WERI-Rb-1 (cell line): Measurements from ENCODE around the gene DDO.

Experiments
- DNase-seq: peaks from one replicate; pipeline ENCODE4 v3.0.0-alpha.2; 2020
- H3K27ac ChIP-seq: fragments of 250-450 bp; sonication (Bioruptor Pico); 2 replicates; pipeline ENCODE4 v1.5.1; 2020; ENCODE audit warnings: mild to moderate bottlenecking, moderate library complexity
- H3K27me3 ChIP-seq: fragments of 250-450 bp; sonication (Bioruptor Pico); 2 replicates; pipeline ENCODE4 v1.5.1; 2021; ENCODE audit warnings: mild to moderate bottlenecking, low read depth, moderate library complexity; ENCODE audit not compliant: insufficient read depth, severe bottlenecking
- H3K36me3 ChIP-seq: fragments of 250-450 bp; sonication (Bioruptor Pico); 2 replicates; pipeline ENCODE4 v1.5.1; 2020; ENCODE audit warnings: mild to moderate bottlenecking, moderate library complexity
- H3K4me3 ChIP-seq: 2 replicates; pipeline ENCODE4 v1.5.1; 2011; ENCODE audit warnings: low read depth, mild to moderate bottlenecking, control low read depth, low read length
- H3K9me3 ChIP-seq: fragments of 250-450 bp; sonication (Bioruptor Pico); 2 replicates; pipeline ENCODE4 v1.5.1; 2021; ENCODE audit warnings: mild to moderate bottlenecking, moderate library complexity; ENCODE audit not compliant: severe bottlenecking
- CTCF ChIP-seq: IDR thresholded peaks from 2 replicates; pipeline ENCODE4 v1.5.1; 2011; ENCODE audit warnings: low read depth, mild to moderate bottlenecking, control low read depth, inconsistent platforms, low read length

DDO gene

GRCh38 chr6:110440026-110440425 lies 24.7 kb upstream of the DDO start:
- DNase-seq = no peak
- TF ChIP-seq CTCF = no peak

GRCh38 chr6:110439356-110439755 lies 24.0 kb upstream of the DDO start:
- H3K36me3 ChIP-seq = no peaks in the 10 kb centered on the region
- no peak for DNase-seq
- H3K27ac ChIP-seq = no peak overlapping the region

More at GRCh38 chr6:110440026-110440425, 24.7 kb upstream of the DDO start:
- H3K9me3 ChIP-seq = no peaks in the 10 kb centered on the region
- H3K4me3 ChIP-seq = no peak overlapping the region
- H3K27me3 ChIP-seq = no peaks in the 10 kb centered on the region
- no peak overlapping the region for H3K27ac ChIP-seq
- no peaks in the 10 kb centered on the region for H3K36me3 ChIP-seq

GRCh38 chr6:110434961-110435602 lies 19.7 kb upstream of the DDO start:
- no peaks in the 10 kb centered on the region for H3K36me3 ChIP-seq
- no peak for DNase-seq
- H3K27ac ChIP-seq = no peak overlapping the region
- no peak for TF ChIP-seq CTCF
- no peaks in the 10 kb centered on the region for H3K9me3 ChIP-seq
- H3K27me3 ChIP-seq = no peaks in the 10 kb centered on the region
- no peak overlapping the region for H3K4me3 ChIP-seq

More at GRCh38 chr6:110439356-110439755, 24.0 kb upstream of the DDO start:
- no peaks in the 10 kb centered on the region for H3K9me3 ChIP-seq
- no peak overlapping the region for H3K4me3 ChIP-seq
- TF ChIP-seq CTCF = no peak
- no peaks in the 10 kb centered on the region for H3K27me3 ChIP-seq

- no peak for TF ChIP-seq CTCF
- Histone ChIP-seq H3K36me3 (no peaks in the 10 kb centered on the region), H3K27ac (no peak overlapping the region), H3K27me3 (no peaks in the 10 kb centered on the region), H3K9me3 (no peaks in the 10 kb centered on the region), H3K4me3 (no peak overlapping the region)
- DNase-seq = no peak
These were observed 17.0 kb upstream of the DDO start for GRCh38 chr6:110432285-110432900.

- no peaks in the 10 kb centered on the region for H3K36me3 ChIP-seq
- no peak overlapping the region for H3K27ac ChIP-seq
- no peak overlapping the region for H3K4me3 ChIP-seq
- DNase-seq = no peak
- no peaks in the 10 kb centered on the region for H3K9me3 ChIP-seq
- no peaks in the 10 kb centered on the region for H3K27me3 ChIP-seq
- no peak for TF ChIP-seq CTCF
These were observed 15.4 kb upstream of the DDO start for GRCh38 chr6:110430741-110431140.
